B cell (primary cell): ENCODE results near the gene TGFB1. TPM values are rescaled to one million over a fixed set of nuclear protein-coding genes. Genes with fewer than 3 reads are reported as not detected.
A peak's percentile ranks its signal among the peaks of the same experiment; 100 is the strongest.

Experiments
- ATAC-seq: fragments of 200-7000 bp; cut with Tn5 transposase; one replicate; pipeline ENCODE4 v1.10.0; 2021; ENCODE audit warnings: low read depth, mild to moderate bottlenecking, moderate number of reproducible peaks, moderate library complexity
- CTCF ChIA-PET: fragments of 350-600 bp; sonication (Branson Sonifier 250); formaldehyde crosslinking; loops from one replicate; lab custom pipeline; 2021; ENCODE audit warnings: antibody characterized with exemption, inconsistent platforms; lab: Charles Lee
- POLR2A ChIA-PET: fragments of 350-600 bp; sonication (Branson Sonifier 250); formaldehyde crosslinking; loops from one replicate; lab custom pipeline; 2021; ENCODE audit warnings: antibody characterized with exemption; lab: Charles Lee
- DNase-seq: peaks from one replicate; pipeline ENCODE4 v3.0.0; 2013
- H2AFZ ChIP-seq: 2 replicates; pipeline ENCODE4 v1.6.1; 2012; ENCODE audit warnings: mild to moderate bottlenecking, low read depth, low read length; ENCODE audit not compliant: insufficient read depth, poor library complexity, severe bottlenecking
- H3K27ac ChIP-seq, 2 donors: 1 replicate in 1 of 2; 2 replicates in 1 of 2; pipeline ENCODE4 v1.5.1; 2012 to 2013; ENCODE audit warnings: low read length in 2 of 2, mild to moderate bottlenecking in 2 of 2, moderate library complexity in 1 of 2
- H3K27me3 ChIP-seq, 4 experiments: fragments of 200-600 bp in 1 of 4; sonication (generic) in 1 of 4; replicated peaks in 1 of 4; 1 replicate in 2 of 4; 2 replicates in 2 of 4; pipeline versions ENCODE4 v1.6.1 to v1.7.0; 2013 to 2016; ENCODE audit warnings: low read length in 3 of 4, mild to moderate bottlenecking in 2 of 4, mixed read lengths in 1 of 4, moderate library complexity in 1 of 4; ENCODE audit not compliant: insufficient read depth in 4 of 4, control insufficient read depth in 3 of 4; ENCODE audit errors: control extremely low read depth in 1 of 4
- H3K36me3 ChIP-seq, 2 experiments: replicated peaks in 1 of 2; 1 replicate in 1 of 2; 2 replicates in 1 of 2; pipeline versions ENCODE4 v1.6.1 to v1.7.1; 2013; ENCODE audit warnings: low read length in 1 of 2; ENCODE audit not compliant: insufficient read depth in 2 of 2, control insufficient read depth in 1 of 2; ENCODE audit errors: control extremely low read depth in 1 of 2, extremely low read depth in 1 of 2
- H3K4me1 ChIP-seq, 2 donors: fragments of 200-600 bp in 1 of 2; sonication (generic) in 1 of 2; 1 replicate in 1 of 2; 2 replicates in 1 of 2; pipeline versions ENCODE4 v1.5.1 to v1.6.1; 2013 to 2017; ENCODE audit warnings: low read length in 2 of 2; ENCODE audit not compliant: control insufficient read depth in 2 of 2, insufficient read depth in 2 of 2
- H3K4me2 ChIP-seq: replicated peaks from 2 replicates; pipeline ENCODE3; 2012; ENCODE audit warnings: mild to moderate bottlenecking, low read depth, low read length; ENCODE audit not compliant: poor library complexity, severe bottlenecking
- H3K4me3 ChIP-seq, 5 experiments: fragments of 200-600 bp in 1 of 5; sonication (generic) in 1 of 5; 1 replicate in 3 of 5; 2 replicates in 2 of 5; pipeline versions ENCODE4 v1.5.1 to v1.7.0; 2011 to 2016; ENCODE audit warnings: low read length in 4 of 5, mild to moderate bottlenecking in 4 of 5, low read depth in 2 of 5, control low read depth in 1 of 5, moderate library complexity in 1 of 5; ENCODE audit not compliant: insufficient read depth in 1 of 5; ENCODE audit errors: control extremely low read depth in 1 of 5, extremely low read depth in 1 of 5
- H3K79me2 ChIP-seq: fragments of 200-600 bp; sonication (generic); one replicate; pipeline ENCODE4 v1.6.0; 2016; ENCODE audit warnings: low read length; ENCODE audit not compliant: control insufficient read depth, insufficient read depth
- H3K9ac ChIP-seq: fragments of 200-600 bp; sonication (generic); 2 replicates; pipeline ENCODE4 v1.6.1; 2017; ENCODE audit warnings: mild to moderate bottlenecking, low read length, moderate library complexity
- H3K9me3 ChIP-seq, 3 donors: one replicate each; pipeline versions ENCODE4 v1.6.1 to v1.7.1; 2013; ENCODE audit warnings: low read length in 2 of 3; ENCODE audit not compliant: control insufficient read depth in 2 of 3, insufficient read depth in 1 of 3; ENCODE audit errors: control extremely low read depth in 1 of 3
- H4K20me1 ChIP-seq: 2 replicates; pipeline ENCODE4 v1.6.0; 2012; ENCODE audit warnings: mild to moderate bottlenecking, low read length; ENCODE audit not compliant: insufficient read depth, control insufficient read depth, poor library complexity, severe bottlenecking
- H3K27ac Mint-ChIP-seq: one replicate; pipeline ENCODE4 v1.8.0; 2021; ENCODE audit warnings: mixed read lengths
- H3K27me3 Mint-ChIP-seq: one replicate; pipeline ENCODE4 v1.8.0; 2021; ENCODE audit warnings: mixed read lengths
- H3K4me1 Mint-ChIP-seq: one replicate; pipeline ENCODE4 v1.8.0; 2021; ENCODE audit warnings: mixed read lengths
- H3K4me3 Mint-ChIP-seq: one replicate; pipeline ENCODE4 v1.8.0; 2021; ENCODE audit warnings: mixed read lengths
- H3K9me3 Mint-ChIP-seq: one replicate; pipeline ENCODE4 v1.8.0; 2022; ENCODE audit warnings: mixed read lengths; ENCODE audit not compliant: insufficient read depth
- EZH2 ChIP-seq: IDR thresholded peaks from 2 replicates; pipeline ENCODE4 v1.6.1; 2012; ENCODE audit warnings: borderline replicate concordance, low read depth, mild to moderate bottlenecking, moderate library complexity, low read length; ENCODE audit not compliant: insufficient read depth, poor library complexity, severe bottlenecking
- WGBS: methylation state at CpG from one replicate; pipeline ENCODE4 v1.1.5; 2013; ENCODE audit warnings: missing lambda C conversion rate; ENCODE audit not compliant: insufficient coverage; 5-methylcytosine and 5-hydroxymethylcytosine counted together
- intact Hi-C: fragments of 100-400 bp; cut with micrococcal nuclease; formaldehyde crosslinking; loops from one replicate; pipeline ENCODE4 v1.10.0; 2022
- polyA plus RNA-seq: library from polyadenylated mRNA; depleted of rRNA; stranded (reverse); fragments of >200 nt; gene quantifications from 2 replicates; pipeline ENCODE4 v1.2.3, GENCODE V29; 2012
- total RNA-seq, 2 donors: library from RNA; stranded (reverse); fragments of 120-200 nt in 1 of 2; gene quantifications; 1 replicate in 1 of 2; 2 replicates in 1 of 2; pipeline versions ENCODE4 v1.2.3 to v1.2.4, GENCODE V29; 2013 to 2022
- TF ChIP-seq, protein P1 (sequence below): fragments of 200-600 bp; IDR thresholded peaks from one replicate; pipeline ENCODE4 v1.8.0; 2022; ENCODE audit warnings: antibody characterized with exemption, mild to moderate bottlenecking

Gene TGFB1
- total and polyA plus RNA-seq, 2 donors (not counting 1 experiment from before 2014, with no cell fraction given) = 109 to 120 TPM

DNA sequence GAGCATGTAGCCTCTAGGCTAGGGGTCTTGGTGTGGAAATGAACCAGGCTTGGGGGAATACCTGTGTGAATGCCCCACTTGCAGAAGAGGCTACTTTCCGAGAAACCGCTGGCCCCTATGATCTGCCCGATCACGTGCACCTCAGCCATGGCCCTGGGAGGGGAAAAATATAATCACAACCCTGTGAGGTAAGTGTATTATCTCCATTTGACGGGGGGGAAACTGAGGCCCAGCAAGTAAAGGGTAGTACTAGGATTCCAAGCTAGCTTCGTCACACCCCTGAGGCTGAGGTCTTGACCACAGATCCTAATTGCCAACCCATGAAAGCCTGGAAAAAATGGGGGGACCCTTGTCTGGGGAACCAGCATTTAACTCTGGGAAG, 9.6 kb upstream of the TGFB1 start:
- H3K9me3 Mint-ChIP-seq = no peaks in the 10 kb centered on the region
- CTCF ChIA-PET = interaction anchor here (0.6 to 4.7 kb wide), 11 partner anchors 10 to 208 kb away, joined by 3 to 64 read pairs (median 6); partner anchors contain the start of genes DMAC2, HNRNPUL1 and TGFB1
- WGBS = 49% methylated on average over 4 of the region's 6 CpGs
- H3K27me3 ChIP-seq = no peaks in the 10 kb centered on the region
- TF ChIP-seq, protein P1, sequence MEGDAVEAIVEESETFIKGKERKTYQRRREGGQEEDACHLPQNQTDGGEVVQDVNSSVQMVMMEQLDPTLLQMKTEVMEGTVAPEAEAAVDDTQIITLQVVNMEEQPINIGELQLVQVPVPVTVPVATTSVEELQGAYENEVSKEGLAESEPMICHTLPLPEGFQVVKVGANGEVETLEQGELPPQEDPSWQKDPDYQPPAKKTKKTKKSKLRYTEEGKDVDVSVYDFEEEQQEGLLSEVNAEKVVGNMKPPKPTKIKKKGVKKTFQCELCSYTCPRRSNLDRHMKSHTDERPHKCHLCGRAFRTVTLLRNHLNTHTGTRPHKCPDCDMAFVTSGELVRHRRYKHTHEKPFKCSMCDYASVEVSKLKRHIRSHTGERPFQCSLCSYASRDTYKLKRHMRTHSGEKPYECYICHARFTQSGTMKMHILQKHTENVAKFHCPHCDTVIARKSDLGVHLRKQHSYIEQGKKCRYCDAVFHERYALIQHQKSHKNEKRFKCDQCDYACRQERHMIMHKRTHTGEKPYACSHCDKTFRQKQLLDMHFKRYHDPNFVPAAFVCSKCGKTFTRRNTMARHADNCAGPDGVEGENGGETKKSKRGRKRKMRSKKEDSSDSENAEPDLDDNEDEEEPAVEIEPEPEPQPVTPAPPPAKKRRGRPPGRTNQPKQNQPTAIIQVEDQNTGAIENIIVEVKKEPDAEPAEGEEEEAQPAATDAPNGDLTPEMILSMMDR = no peak
- no peak for TF ChIP-seq EZH2
- POLR2A ChIA-PET = interaction anchor here (1.0 to 2.6 kb wide), 12 partner anchors 8 to 585 kb away, joined by 3 to 32 read pairs (median 4); partner anchors contain the start of genes CCDC97, DMAC2, EGLN2 and HNRNPUL1
- intact Hi-C loops = no loop called here
- H3K4me3 Mint-ChIP-seq = peak overlapping the region; percentile 95
- H2AFZ ChIP-seq = peak overlapping the region; percentile 82
- peaks cover 0 to 3% of the 10 kb centered on the region in 2 experiments for H3K36me3 ChIP-seq
- peak overlapping the region; percentile 75 to 97 (median 86) for H3K4me3 ChIP-seq
- DNase-seq = no peak
- H3K27ac ChIP-seq = peak overlapping the region; percentile 99 to 100
- no peak for ATAC-seq
- H3K9ac ChIP-seq = peak overlapping the region; percentile 94
- peaks cover 27% of the 10 kb centered on the region for H3K4me1 Mint-ChIP-seq
- peak overlapping the region; percentile 100 for H3K27ac Mint-ChIP-seq
- peaks cover 12 to 24% of the 10 kb centered on the region in 2 donors for H3K4me1 ChIP-seq
- peaks cover 47% of the 10 kb centered on the region for H3K79me2 ChIP-seq
- no peaks in the 10 kb centered on the region for H3K9me3 ChIP-seq
- H3K27me3 Mint-ChIP-seq = no peaks in the 10 kb centered on the region
- peak overlapping the region; percentile 85 for H3K4me2 ChIP-seq
- H4K20me1 ChIP-seq = no peaks in the 10 kb centered on the region

DNA sequence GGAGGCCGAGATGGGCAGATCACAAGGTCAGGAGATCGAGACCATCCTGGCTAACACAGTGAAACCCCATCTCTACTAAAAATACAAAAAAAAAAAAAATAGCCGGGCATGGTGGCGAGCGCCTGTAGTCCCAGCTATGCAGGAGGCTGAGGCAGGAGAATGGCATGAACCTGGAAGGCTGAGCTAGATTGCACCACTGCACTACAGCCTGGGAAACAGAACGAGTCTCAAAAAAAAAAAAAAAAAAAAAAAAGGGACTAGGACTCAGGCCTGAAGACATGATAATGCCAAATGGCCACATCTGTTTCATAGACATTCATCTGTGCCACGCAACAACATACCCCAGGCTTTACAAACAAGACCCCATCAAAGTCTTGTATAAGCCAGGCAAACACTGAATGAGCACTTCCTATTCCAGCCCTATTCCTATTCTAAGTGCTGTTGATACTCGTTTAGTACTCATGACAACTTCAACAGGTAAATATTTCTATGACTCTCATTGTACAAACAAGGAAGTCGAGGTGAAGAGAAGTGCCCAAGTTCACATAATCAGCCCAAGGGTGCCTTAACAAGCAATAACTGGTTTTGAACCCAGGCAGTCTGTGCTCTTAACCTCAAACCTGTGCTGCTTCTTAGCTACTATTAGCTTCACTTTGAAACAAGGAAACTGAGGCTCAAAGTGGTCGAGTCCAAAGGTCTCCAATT, 8.6 kb upstream of the TGFB1 start:
- H3K4me3 Mint-ChIP-seq = peak overlapping the region; percentile 95
- POLR2A ChIA-PET = interaction anchor here (1.8 to 2.6 kb wide), 2 partner anchors 10 to 563 kb away, joined by 4 to 32 read pairs; partner anchors contain the start of genes EGLN2 and TGFB1

More for the DNA sequence above, 8.6 kb upstream of the TGFB1 start:
- intact Hi-C loops = no loop called here
- no peaks in the 10 kb centered on the region for H3K27me3 Mint-ChIP-seq
- Histone ChIP-seq H3K4me3 (no peak overlapping the region), H3K36me3 (peaks cover 0 to 3% of the 10 kb centered on the region in 2 experiments), H3K27ac (no peak overlapping the region), H3K4me1 (peaks cover 12 to 18% of the 10 kb centered on the region in 2 donors), H3K27me3 (no peaks in the 10 kb centered on the region), H2AFZ (no peak overlapping the region), H3K4me2 (no peak overlapping the region), H3K9me3 (no peaks in the 10 kb centered on the region), H3K79me2 (peaks cover 44% of the 10 kb centered on the region), H3K9ac (no peak overlapping the region), H4K20me1 (no peaks in the 10 kb centered on the region)
- no peak for DNase-seq
- peak overlapping the region; percentile 7 for H3K27ac Mint-ChIP-seq
- no peaks in the 10 kb centered on the region for H3K9me3 Mint-ChIP-seq
- TF ChIP-seq, protein P1 = no peak
- TF ChIP-seq EZH2 = no peak
- ATAC-seq = no peak
- CTCF ChIA-PET = interaction anchor here (4.7 kb wide), 1 partner anchor 9 kb away, joined by 64 read pairs; the partner anchor contains the start of gene TGFB1
- WGBS = 89% methylated on average over 3 of the region's 10 CpGs
- peaks cover 25% of the 10 kb centered on the region for H3K4me1 Mint-ChIP-seq
